Measurements from ENCODE around the gene NMBR.

DNA sequence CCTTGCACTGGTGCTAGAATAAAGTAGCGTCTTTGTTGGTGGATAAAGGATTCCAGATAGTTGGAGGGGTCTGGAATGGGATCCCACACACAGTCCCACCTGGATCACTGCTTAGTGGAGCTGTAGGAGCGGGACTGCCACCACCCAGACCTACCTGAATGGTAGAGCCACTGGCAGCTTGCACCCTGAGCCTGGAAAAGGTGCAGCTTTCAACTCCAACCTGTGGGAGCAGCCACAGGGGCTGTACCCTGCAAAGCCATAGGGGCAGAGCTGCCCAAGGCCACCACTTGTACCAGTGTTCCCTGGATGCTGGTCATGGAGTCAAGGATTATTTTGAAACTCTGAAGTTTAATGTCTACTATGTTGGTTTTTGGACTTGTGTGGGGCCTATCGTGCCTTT, 27.1 kb upstream of the NMBR start:
- TF ChIP-seq CTCF (IDR thresholded peaks at IDR 0.05; ENCODE audit: low read length) = no peak
- TF ChIP-seq EZH2phosphoT487 (IDR thresholded peaks at IDR 0.05; ENCODE audit: low read length) = no peak
- TF ChIP-seq EZH2 (optimal IDR thresholded peaks at IDR 0.05; ENCODE audit: low read depth, low read length) = no peak
